Endothelial cell of umbilical vein (primary cell): Measurements from ENCODE around the gene RGS4. TPM values are rescaled to one million over a fixed set of nuclear protein-coding genes. Genes with fewer than 3 reads are reported as not detected.

Experiments used
- BruUV-seq: library from RNA; stranded (reverse); fragments of 400-500 nt; replicated peaks from 2 replicates; lab custom pipeline; 2021; lab: Mats Ljungman, UMichigan
- CTCF ChIA-PET: fragments of 300-600, 350-600 bp; sonication (Branson Sonifier 250); formaldehyde crosslinking; loops from one replicate; lab custom pipeline; 2021; ENCODE audit warnings: antibody characterized with exemption, inconsistent platforms; lab: Charles Lee
- POLR2A ChIA-PET: fragments of 300-600, 350-600 bp; sonication (Branson Sonifier 250); formaldehyde crosslinking; loops from one replicate; lab custom pipeline; 2021; ENCODE audit warnings: antibody characterized with exemption, inconsistent platforms; lab: Charles Lee
- DNase-seq: peaks from one replicate; pipeline ENCODE4 v3.0.0-alpha.2; 2011; ENCODE audit warnings: low read depth, low spot score
- FAIRE-seq: peaks from 2 replicates; lab custom pipeline; 2011; peaks lifted over from hg19 to GRCh38; lab: Jason Lieb, UNC
- H2AFZ ChIP-seq: 2 replicates; pipeline ENCODE4 v1.6.0; 2012; ENCODE audit warnings: low read depth, low read length, control low read depth, inconsistent platforms
- H3K27ac ChIP-seq: 2 replicates; pipeline ENCODE4 v1.5.1; 2011; ENCODE audit warnings: low read depth, mild to moderate bottlenecking, control low read depth, low read length, moderate library complexity; ENCODE audit not compliant: insufficient read depth
- H3K27me3 ChIP-seq, 2 experiments: 2 replicates each; pipeline versions ENCODE4 v1.6.0 to v1.6.1; 2011; ENCODE audit warnings: low read length in 2 of 2, mixed read lengths in 1 of 2; ENCODE audit not compliant: control insufficient read depth in 2 of 2, insufficient read depth in 2 of 2
- H3K36me3 ChIP-seq, 2 experiments: 2 replicates in 1 of 2; 3 replicates in 1 of 2; pipeline ENCODE4 v1.5.1; 2011; ENCODE audit warnings: low read length in 2 of 2, mild to moderate bottlenecking in 1 of 2, moderate library complexity in 1 of 2; ENCODE audit not compliant: control insufficient read depth in 2 of 2, insufficient read depth in 2 of 2; ENCODE audit errors: extremely low read depth in 1 of 2
- H3K4me1 ChIP-seq: 3 replicates; pipeline ENCODE4 v1.5.1; 2011; ENCODE audit warnings: mild to moderate bottlenecking, low read length; ENCODE audit not compliant: control insufficient read depth, insufficient read depth; ENCODE audit errors: extremely low read depth
- H3K4me2 ChIP-seq: 2 replicates; pipeline ENCODE4 v1.6.1; 2011; ENCODE audit warnings: low read length, control low read depth, mixed read lengths; ENCODE audit not compliant: insufficient read depth
- H3K4me3 ChIP-seq, 3 experiments: fragments of 200-600 bp in 1 of 3; sonication (generic), shearing (Covaris generic) in 1 of 3; replicated peaks in 1 of 3; 2 replicates each; pipeline ENCODE4 v1.5.1; 2011 to 2016; ENCODE audit warnings: control low read depth in 3 of 3, low read length in 3 of 3, mild to moderate bottlenecking in 2 of 3, inconsistent platforms in 1 of 3, low read depth in 1 of 3, moderate library complexity in 1 of 3; ENCODE audit not compliant: insufficient read depth in 1 of 3
- H3K79me2 ChIP-seq: 2 replicates; pipeline ENCODE4 v1.6.0; 2012; ENCODE audit warnings: low read length, inconsistent platforms; ENCODE audit not compliant: control insufficient read depth, insufficient read depth
- H3K9ac ChIP-seq: replicated peaks from 2 replicates; pipeline ENCODE3; 2011; ENCODE audit warnings: low read length, control low read depth; ENCODE audit not compliant: insufficient read depth; ENCODE audit errors: extremely low read depth
- H3K9me1 ChIP-seq: replicated peaks from 3 replicates; pipeline ENCODE4 v1.6.0; 2011; ENCODE audit warnings: mild to moderate bottlenecking, low read length; ENCODE audit not compliant: control insufficient read depth, insufficient read depth; ENCODE audit errors: extremely low read depth
- H3K9me3 ChIP-seq: replicated peaks from 2 replicates; pipeline ENCODE4 v1.5.1; 2012; ENCODE audit warnings: low read length, inconsistent platforms; ENCODE audit not compliant: control insufficient read depth, insufficient read depth
- H4K20me1 ChIP-seq: replicated peaks from 2 replicates; pipeline ENCODE3; 2011; ENCODE audit warnings: mild to moderate bottlenecking, low read length; ENCODE audit not compliant: control insufficient read depth, insufficient read depth; ENCODE audit errors: extremely low read depth
- CTCF ChIP-seq, 2 donors: IDR thresholded peaks; 1 replicate in 1 of 2; 2 replicates in 1 of 2; pipeline ENCODE4 v1.5.1; 2011; ENCODE audit warnings: low read length in 2 of 2, mild to moderate bottlenecking in 2 of 2, moderate library complexity in 2 of 2, control low read depth in 1 of 2, inconsistent platforms in 1 of 2, low read depth in 1 of 2; ENCODE audit not compliant: insufficient read depth in 1 of 2; ENCODE audit errors: extremely low read depth in 1 of 2
- FOS ChIP-seq: IDR thresholded peaks from 2 replicates; pipeline ENCODE4 v1.6.1; 2011; ENCODE audit warnings: mild to moderate bottlenecking, low read length, moderate library complexity, borderline replicate concordance; ENCODE audit not compliant: insufficient read depth
- MAX ChIP-seq: IDR thresholded peaks from 2 replicates; pipeline ENCODE4 v1.6.1; 2011; ENCODE audit not compliant: insufficient read depth, insufficient read length
- MYC ChIP-seq: IDR thresholded peaks from one replicate; pipeline ENCODE4 v1.6.1; 2011; ENCODE audit warnings: mild to moderate bottlenecking, low read depth, low read length
- dilution Hi-C: fragments of 300-500 bp; cut with MboI; formaldehyde crosslinking; loops from one replicate; pipeline ENCODE4 v1.15.0; 2019; ENCODE audit warnings: low sequenced_read_pairs; ENCODE audit not compliant: extremely low pct_ligation_motif_present
- intact Hi-C: fragments of 100-400 bp; cut with micrococcal nuclease; formaldehyde crosslinking; loops from one replicate; pipeline ENCODE4 v1.10.0; 2022
- polyA plus RNA-seq, 4 experiments: library from polyadenylated mRNA; depleted of rRNA in 3 of 4; stranded (reverse) in 3 of 4; unstranded in 1 of 4; fragments of >200 nt; gene quantifications; 2 replicates each; pipeline versions ENCODE4 v1.2.1 to v1.2.3, GENCODE V29; 2011 to 2012; ENCODE audit warnings: missing spikeins in 1 of 4
- total RNA-seq: library from RNA; stranded (reverse); gene quantifications from 2 replicates; pipeline ENCODE4 v1.2.3, GENCODE V29; 2021

Gene RGS4
- total and polyA plus RNA-seq, 2 donors (not counting 3 experiments of a cell fraction or from before 2014, with no cell fraction given) = 14.6 to 59.3 TPM

- dilution Hi-C loops = loop anchor here (25.0 kb wide), 1 partner anchor 195 kb away; the partner anchor contains the start of gene CCDC190
- H3K27ac ChIP-seq = no peak overlapping the region
Measured at GRCh38 chr1:163056831-163057230, 12.3 kb upstream of the RGS4 start.

More at GRCh38 chr1:163056831-163057230, 12.3 kb upstream of the RGS4 start:
- intact Hi-C loops = no loop called here
- Histone ChIP-seq H3K9me3 (no peaks in the 10 kb centered on the region), H2AFZ (no peak overlapping the region), H3K4me2 (no peak overlapping the region), H3K9me1 (no peaks in the 10 kb centered on the region), H4K20me1 (no peaks in the 10 kb centered on the region), H3K9ac (no peak overlapping the region), H3K79me2 (no peaks in the 10 kb centered on the region), H3K4me1 (no peaks in the 10 kb centered on the region), H3K36me3 (no peaks in the 10 kb centered on the region), H3K27me3 (no peaks in the 10 kb centered on the region), H3K4me3 (no peak overlapping the region)
- no peak for TF ChIP-seq MYC
- no peak for TF ChIP-seq CTCF (IDR thresholded peaks at IDR 0.05; ENCODE audit: extremely low read depth in 1 of 2, insufficient read depth in 1 of 2, low read depth in 1 of 2, low read length in 2 of 2)
- TF ChIP-seq MAX = no peak
- no peak for TF ChIP-seq FOS
- FAIRE-seq = no peak
- DNase-seq = no peak
- ChIA-PET CTCF (interaction anchor here (0.8 to 3.3 kb wide), 4 partner anchors 10 to 179 kb away, joined by 3 to 15 read pairs (median 5); partner anchors contain the start of gene RGS4), POLR2A (no interaction called here)
- no TSS peak for BruUV-seq
